Lung (tissue), 12 donors: ENCODE results near the gene SLC23A2. TPM values are rescaled to one million over a fixed set of nuclear protein-coding genes. Genes with fewer than 3 reads are reported as not detected.
"Not testable (repeated sequence)": the region's sequence is repeated elsewhere in the genome, so short reads cannot be mapped to it uniquely, and the experiment has no call there.

Source experiments
- ATAC-seq: fragments of 200-7000 bp; cut with Tn5 transposase; one replicate; pipeline ENCODE4 v1.9.1; 2020; ENCODE audit warnings: moderate number of reproducible peaks; ENCODE audit not compliant: insufficient read depth, low FRiP score
- DNase-seq, 3 donors: peaks; one replicate each; pipeline ENCODE4 v3.0.0-alpha.2; 2013 to 2017
- H3K27ac ChIP-seq, 2 donors: one replicate each; pipeline ENCODE4 v1.5.1; 2013; ENCODE audit warnings: mild to moderate bottlenecking in 2 of 2, moderate library complexity in 2 of 2, control low read depth in 1 of 2, inconsistent platforms in 1 of 2, low read depth in 1 of 2, low read length in 1 of 2
- H3K27me3 ChIP-seq, 3 donors: one replicate each; pipeline ENCODE4 v1.5.1; 2013; ENCODE audit warnings: low read length in 2 of 3; ENCODE audit not compliant: control insufficient read depth in 3 of 3, insufficient read depth in 3 of 3
- H3K36me3 ChIP-seq, 4 donors: one replicate each; pipeline ENCODE4 v1.5.1; 2013; ENCODE audit warnings: low read length in 4 of 4, mild to moderate bottlenecking in 1 of 4, moderate library complexity in 1 of 4; ENCODE audit not compliant: control insufficient read depth in 4 of 4, insufficient read depth in 4 of 4
- H3K4me1 ChIP-seq, 5 donors: one replicate each; pipeline ENCODE4 v1.5.1; 2013; ENCODE audit warnings: low read length in 5 of 5, mild to moderate bottlenecking in 2 of 5, moderate library complexity in 1 of 5; ENCODE audit not compliant: control insufficient read depth in 5 of 5, insufficient read depth in 5 of 5
- H3K4me3 ChIP-seq: one replicate; pipeline ENCODE4 v1.5.1; 2013; ENCODE audit warnings: mild to moderate bottlenecking, control low read depth, moderate library complexity
- H3K9ac ChIP-seq, 2 donors: one replicate each; pipeline ENCODE4 v1.5.1; 2013; ENCODE audit warnings: low read length in 2 of 2, control low read depth in 1 of 2; ENCODE audit not compliant: insufficient read depth in 1 of 2
- H3K9me3 ChIP-seq, 4 donors: one replicate each; pipeline ENCODE4 v1.5.1; 2013; ENCODE audit warnings: low read length in 3 of 4, mild to moderate bottlenecking in 1 of 4, moderate library complexity in 1 of 4; ENCODE audit not compliant: control insufficient read depth in 4 of 4, insufficient read depth in 3 of 4
- WGBS, 2 donors: extraction: QIAGEN DNeasy Blood & Tissue Kit; methylation state at CpG; one replicate each; pipeline ENCODE4 v1.1.7; 2013; 5-methylcytosine and 5-hydroxymethylcytosine counted together
- polyA plus RNA-seq, 2 donors: library from polyadenylated mRNA; stranded (reverse); fragments of 200-250 nt; gene quantifications; one replicate each; pipeline ENCODE4 v1.2.1, GENCODE V29; 2013
- total RNA-seq, 2 donors: library from RNA; depleted of rRNA in 1 of 2; stranded (reverse); fragments of >200 nt in 1 of 2; gene quantifications; one replicate each; pipeline ENCODE4 v1.2.1, GENCODE V29; 2014 to 2021
- TF ChIP-seq, protein P1 (sequence below): IDR thresholded peaks from 2 replicates; pipeline ENCODE4 v1.5.1; 2012; ENCODE audit warnings: mild to moderate bottlenecking; ENCODE audit errors: control extremely low read depth, extremely low read depth
- donor health status: control.
- donor health status: control.
- donor health status: Bipolar disorder and iron deficiency.
- donor health status: healthy.
- donor health status: DM: yes; HTN: yes; CAD: no.

Gene SLC23A2
- total and polyA plus RNA-seq, 4 donors, result 6.0 to 23.5 (median 14.3) TPM

DNA sequence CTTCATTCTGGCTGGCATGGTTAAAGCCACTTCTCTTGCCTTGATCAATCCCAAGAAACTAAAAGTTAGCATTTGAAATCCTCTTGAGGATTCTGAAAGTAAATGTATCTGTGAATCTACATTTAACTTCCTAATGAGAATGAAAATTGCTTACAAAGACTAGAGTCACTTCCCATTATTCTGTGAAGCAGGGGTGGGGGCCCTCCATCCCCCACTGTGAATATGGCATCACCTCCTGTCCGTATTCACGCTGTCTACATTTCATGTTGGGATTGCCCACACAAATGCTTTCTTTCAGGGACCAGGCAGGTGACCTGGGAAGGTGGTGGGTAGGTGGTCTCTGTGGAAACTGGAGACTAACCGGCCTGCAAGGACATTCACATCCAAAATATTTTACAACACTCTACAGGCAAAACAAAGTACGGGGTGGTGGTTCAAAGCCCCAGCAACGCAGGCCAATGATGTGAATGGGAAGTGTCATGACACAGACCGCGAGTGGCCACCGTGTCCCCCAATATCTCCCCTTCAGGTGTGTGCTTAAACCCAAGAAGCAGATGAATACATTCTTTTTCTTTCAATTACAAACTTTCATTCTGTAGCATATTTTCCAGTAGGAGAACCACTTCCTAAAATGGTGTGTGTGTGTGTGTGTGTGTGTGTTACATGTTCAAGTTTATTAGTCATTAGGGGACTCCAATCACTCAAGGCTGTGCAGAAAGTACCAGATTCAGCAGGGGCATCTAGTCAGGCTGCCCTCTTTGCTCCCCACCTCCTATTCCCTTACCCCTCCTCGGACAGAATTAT, 147.4 kb downstream of the SLC23A2 start:
- no peak overlapping the region for H3K4me3 ChIP-seq
- peaks cover 9 to 20% (median 17%) of the 10 kb centered on the region in 4 donors for H3K36me3 ChIP-seq
- H3K9ac ChIP-seq, result no peak overlapping the region
- peaks cover 0 to 4% (median 0%) of the 10 kb centered on the region in 5 donors for H3K4me1 ChIP-seq
- no peak for DNase-seq
- TF ChIP-seq, protein P1, sequence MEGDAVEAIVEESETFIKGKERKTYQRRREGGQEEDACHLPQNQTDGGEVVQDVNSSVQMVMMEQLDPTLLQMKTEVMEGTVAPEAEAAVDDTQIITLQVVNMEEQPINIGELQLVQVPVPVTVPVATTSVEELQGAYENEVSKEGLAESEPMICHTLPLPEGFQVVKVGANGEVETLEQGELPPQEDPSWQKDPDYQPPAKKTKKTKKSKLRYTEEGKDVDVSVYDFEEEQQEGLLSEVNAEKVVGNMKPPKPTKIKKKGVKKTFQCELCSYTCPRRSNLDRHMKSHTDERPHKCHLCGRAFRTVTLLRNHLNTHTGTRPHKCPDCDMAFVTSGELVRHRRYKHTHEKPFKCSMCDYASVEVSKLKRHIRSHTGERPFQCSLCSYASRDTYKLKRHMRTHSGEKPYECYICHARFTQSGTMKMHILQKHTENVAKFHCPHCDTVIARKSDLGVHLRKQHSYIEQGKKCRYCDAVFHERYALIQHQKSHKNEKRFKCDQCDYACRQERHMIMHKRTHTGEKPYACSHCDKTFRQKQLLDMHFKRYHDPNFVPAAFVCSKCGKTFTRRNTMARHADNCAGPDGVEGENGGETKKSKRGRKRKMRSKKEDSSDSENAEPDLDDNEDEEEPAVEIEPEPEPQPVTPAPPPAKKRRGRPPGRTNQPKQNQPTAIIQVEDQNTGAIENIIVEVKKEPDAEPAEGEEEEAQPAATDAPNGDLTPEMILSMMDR, result no peak
- no peaks in the 10 kb centered on the region for H3K9me3 ChIP-seq
- H3K27me3 ChIP-seq, result no peaks in the 10 kb centered on the region
- WGBS, 2 donors, result 90 to 91% methylated on average over 9 of the region's 9 CpGs
- ATAC-seq, result no peak
- H3K27ac ChIP-seq, result no peak overlapping the region

DNA sequence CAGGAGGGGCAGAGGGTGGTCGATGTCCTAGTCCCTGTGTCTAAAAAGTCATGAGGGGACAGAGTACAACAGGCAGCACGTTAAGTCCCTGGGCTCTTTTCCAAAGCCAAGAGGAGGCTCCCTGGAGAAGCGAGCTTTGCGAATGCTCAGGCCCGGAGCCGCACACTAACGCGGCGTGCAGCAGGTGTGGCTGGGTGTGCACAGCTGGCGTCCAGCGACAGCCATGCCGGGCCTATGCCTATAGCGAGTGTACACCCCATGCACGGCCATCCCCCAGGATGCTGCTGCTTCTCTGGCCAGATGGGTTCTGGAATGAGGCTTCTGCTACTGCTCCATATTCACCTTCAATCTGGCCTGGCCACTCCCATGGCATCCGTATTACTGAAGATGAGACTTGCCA, 148.3 kb downstream of the SLC23A2 start:
- Histone ChIP-seq H3K27me3 (no peaks in the 10 kb centered on the region), H3K9me3 (no peaks in the 10 kb centered on the region), H3K27ac (no peak overlapping the region), H3K4me1 (peaks cover 0 to 4% (median 0%) of the 10 kb centered on the region in 5 donors), H3K36me3 (peaks cover 9 to 12% (median 10%) of the 10 kb centered on the region in 4 donors), H3K9ac (no peak overlapping the region), H3K4me3 (no peak overlapping the region)
- no peak for ATAC-seq
- TF ChIP-seq, protein P1, result no peak
- DNase-seq, result no peak
- WGBS, 2 donors, result 95 to 97% methylated on average over 15 of the region's 15 CpGs

GRCh38 chr20:4850960-4851359, 150.3 kb downstream of the SLC23A2 start:
- H3K4me3 ChIP-seq, result no peak overlapping the region
- H3K27ac ChIP-seq, result no peak overlapping the region
- no peaks in the 10 kb centered on the region for H3K4me1 ChIP-seq
- H3K9ac ChIP-seq, result no peak overlapping the region
- no peak for DNase-seq
- TF ChIP-seq, protein P1, result no peak
- WGBS, 2 donors, result 79 to 90% methylated on average over 5 of the region's 5 CpGs
- H3K9me3 ChIP-seq, result no peaks in the 10 kb centered on the region
- no peaks in the 10 kb centered on the region for H3K27me3 ChIP-seq
- ATAC-seq, result no peak
- H3K36me3 ChIP-seq, result peaks cover 3 to 12% (median 7%) of the 10 kb centered on the region in 4 donors

DNA sequence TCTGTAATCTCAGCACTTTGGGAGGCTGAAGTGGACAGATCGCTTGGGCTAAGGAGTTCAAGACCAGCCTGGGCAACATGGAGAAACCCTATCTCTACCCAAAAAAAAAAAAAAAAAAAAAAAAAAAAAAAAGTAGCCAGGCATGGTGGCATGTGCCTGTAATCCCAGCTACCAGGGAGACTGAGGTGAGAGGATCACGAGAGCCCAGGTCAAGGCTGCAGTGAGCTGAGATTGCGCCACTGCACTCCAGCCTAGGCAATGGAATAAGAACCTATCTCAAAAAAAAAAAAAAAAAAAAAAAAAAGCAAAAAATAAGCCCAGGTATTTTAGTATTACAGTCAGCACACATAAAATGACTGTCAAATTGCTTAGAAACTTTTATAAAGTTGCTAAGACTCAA, 152.5 kb downstream of the SLC23A2 start:
- H3K9ac ChIP-seq, ATAC-seq: not testable (repeated sequence)

More for the DNA sequence above, 152.5 kb downstream of the SLC23A2 start:
- not testable (repeated sequence) for DNase-seq, H3K27ac ChIP-seq, H3K36me3 ChIP-seq, H3K27me3 ChIP-seq, H3K9me3 ChIP-seq, H3K4me1 ChIP-seq, H3K4me3 ChIP-seq
- 93 to 98% methylated on average over 3 of the region's 3 CpGs for WGBS, 2 donors
